Measurements from ENCODE around the gene IL15.

- TF ChIP-seq CTCF (IDR thresholded peaks at IDR 0.05) = no peak
- TF ChIP-seq POLR2A (IDR thresholded peaks at IDR 0.05) = no peak
- TF ChIP-seq POLR2AphosphoS5 (IDR thresholded peaks at IDR 0.05; ENCODE audit: insufficient read depth in 1 of 2, low read depth in 1 of 2) = no peak
Observed at GRCh38 chr4:141719585-141719984, 83.2 kb downstream of the IL15 start.
